Measurements from ENCODE around the gene TMEM72.

The TMEM72 gene

GRCh38 chr10:44894691-44895090 lies 16.4 kb upstream of the TMEM72 start:
- Histone ChIP-seq H3K4me3 (no peak overlapping the region), H3K27ac (no peak overlapping the region), H3K36me3 (ENCODE audit: insufficient read depth, low read length) (no peaks in the 10 kb centered on the region), H3K9ac (ENCODE audit: insufficient read length) (no peak overlapping the region), H3K9me3 (ENCODE audit: low read depth, low read length) (no peaks in the 10 kb centered on the region)
- TF ChIP-seq FOXP2 (optimal IDR thresholded peaks at IDR 0.05; ENCODE audit: control extremely low read depth, extremely low read length, insufficient read depth) (no peak), EZH2 (IDR thresholded peaks at IDR 0.05) (no peak)
- DNase-seq (ENCODE audit: low read depth, low spot score), result no peak

- Histone ChIP-seq H3K36me3 (ENCODE audit: insufficient read depth, low read length) (no peaks in the 10 kb centered on the region), H3K4me3 (no peak overlapping the region), H3K27ac (no peak overlapping the region), H3K9ac (ENCODE audit: insufficient read length) (no peak overlapping the region), H3K9me3 (ENCODE audit: low read depth, low read length) (no peaks in the 10 kb centered on the region)
- TF ChIP-seq FOXP2 (optimal IDR thresholded peaks at IDR 0.05; ENCODE audit: control extremely low read depth, extremely low read length, insufficient read depth) (no peak), POLR2AphosphoS5 (IDR thresholded peaks at IDR 0.05; ENCODE audit: borderline replicate concordance, low read depth, low read length) (no peak), EZH2 (IDR thresholded peaks at IDR 0.05) (no peak)
- no peak for DNase-seq (ENCODE audit: low read depth, low spot score)
Observed at GRCh38 chr10:44895280-44895679, 15.9 kb upstream of the TMEM72 start.

- Histone ChIP-seq H3K4me3 (no peak overlapping the region), H3K27ac (no peak overlapping the region), H3K9me3 (ENCODE audit: low read depth, low read length) (no peaks in the 10 kb centered on the region), H3K36me3 (ENCODE audit: insufficient read depth, low read length) (no peaks in the 10 kb centered on the region), H3K9ac (ENCODE audit: insufficient read length) (no peak overlapping the region)
- DNase-seq (ENCODE audit: low read depth, low spot score), result no peak
- TF ChIP-seq POLR2AphosphoS5 (IDR thresholded peaks at IDR 0.05; ENCODE audit: borderline replicate concordance, low read depth, low read length), result no peak
Observed at GRCh38 chr10:44897049-44897448, 14.1 kb upstream of the TMEM72 start.

GRCh38 chr10:44898665-44899064 lies 12.5 kb upstream of the TMEM72 start:
- TF ChIP-seq FOXP2 (optimal IDR thresholded peaks at IDR 0.05; ENCODE audit: control extremely low read depth, extremely low read length, insufficient read depth) (no peak), EZH2 (IDR thresholded peaks at IDR 0.05) (no peak), POLR2AphosphoS5 (IDR thresholded peaks at IDR 0.05; ENCODE audit: borderline replicate concordance, low read depth, low read length) (no peak)
- DNase-seq (ENCODE audit: low read depth, low spot score), result no peak
- Histone ChIP-seq H3K36me3 (ENCODE audit: insufficient read depth, low read length) (no peaks in the 10 kb centered on the region), H3K27ac (no peak overlapping the region), H3K4me3 (no peak overlapping the region), H3K9me3 (ENCODE audit: low read depth, low read length) (no peaks in the 10 kb centered on the region), H3K9ac (ENCODE audit: insufficient read length) (no peak overlapping the region)

- Histone ChIP-seq H3K36me3 (ENCODE audit: insufficient read depth, low read length) (no peaks in the 10 kb centered on the region), H3K27ac (no peak overlapping the region), H3K4me3 (no peak overlapping the region), H3K9me3 (ENCODE audit: low read depth, low read length) (no peaks in the 10 kb centered on the region), H3K9ac (ENCODE audit: insufficient read length) (no peak overlapping the region)
- TF ChIP-seq EZH2 (IDR thresholded peaks at IDR 0.05), result no peak
- no peak for TF ChIP-seq POLR2AphosphoS5 (IDR thresholded peaks at IDR 0.05; ENCODE audit: borderline replicate concordance, low read depth, low read length)
- no peak for TF ChIP-seq FOXP2 (optimal IDR thresholded peaks at IDR 0.05; ENCODE audit: control extremely low read depth, extremely low read length, insufficient read depth)
- no peak for DNase-seq (ENCODE audit: low read depth, low spot score)
Observed at GRCh38 chr10:44899450-44900080, 11.6 kb upstream of the TMEM72 start.

GRCh38 chr10:44902941-44903545 lies 8.1 kb upstream of the TMEM72 start:
- H3K27ac ChIP-seq, result no peak overlapping the region
- H3K36me3 ChIP-seq (ENCODE audit: insufficient read depth, low read length), result no peaks in the 10 kb centered on the region
- H3K9ac ChIP-seq (ENCODE audit: insufficient read length), result no peak overlapping the region
- no peaks in the 10 kb centered on the region for H3K9me3 ChIP-seq (ENCODE audit: low read depth, low read length)
- no peak overlapping the region for H3K4me3 ChIP-seq
- TF ChIP-seq EZH2 (IDR thresholded peaks at IDR 0.05) (no peak), POLR2AphosphoS5 (IDR thresholded peaks at IDR 0.05; ENCODE audit: borderline replicate concordance, low read depth, low read length) (no peak), FOXP2 (optimal IDR thresholded peaks at IDR 0.05; ENCODE audit: control extremely low read depth, extremely low read length, insufficient read depth) (no peak)
- DNase-seq (ENCODE audit: low read depth, low spot score), result no peak

- no peak for DNase-seq (ENCODE audit: low read depth, low spot score)
- TF ChIP-seq EZH2 (IDR thresholded peaks at IDR 0.05) (no peak), FOXP2 (optimal IDR thresholded peaks at IDR 0.05; ENCODE audit: control extremely low read depth, extremely low read length, insufficient read depth) (no peak), POLR2AphosphoS5 (IDR thresholded peaks at IDR 0.05; ENCODE audit: borderline replicate concordance, low read depth, low read length) (no peak)
Observed at GRCh38 chr10:44906486-44906885, 4.7 kb upstream of the TMEM72 start.

GRCh38 chr10:44907556-44907955 lies 3.6 kb upstream of the TMEM72 start:
- Histone ChIP-seq H3K36me3 (ENCODE audit: insufficient read depth, low read length) (no peaks in the 10 kb centered on the region), H3K9me3 (ENCODE audit: low read depth, low read length) (no peaks in the 10 kb centered on the region), H3K27ac (no peak overlapping the region), H3K9ac (ENCODE audit: insufficient read length) (no peak overlapping the region), H3K4me3 (no peak overlapping the region)
- no peak for TF ChIP-seq FOXP2 (optimal IDR thresholded peaks at IDR 0.05; ENCODE audit: control extremely low read depth, extremely low read length, insufficient read depth)
- TF ChIP-seq POLR2AphosphoS5 (IDR thresholded peaks at IDR 0.05; ENCODE audit: borderline replicate concordance, low read depth, low read length), result no peak
- no peak for TF ChIP-seq EZH2 (IDR thresholded peaks at IDR 0.05)
- no peak for DNase-seq (ENCODE audit: low read depth, low spot score)

More at GRCh38 chr10:44906486-44906885, 4.7 kb upstream of the TMEM72 start:
- H3K27ac ChIP-seq, result no peak overlapping the region
- H3K4me3 ChIP-seq, result no peak overlapping the region
- no peak overlapping the region for H3K9ac ChIP-seq (ENCODE audit: insufficient read length)
- H3K9me3 ChIP-seq (ENCODE audit: low read depth, low read length), result no peaks in the 10 kb centered on the region
- H3K36me3 ChIP-seq (ENCODE audit: insufficient read depth, low read length), result no peaks in the 10 kb centered on the region
